IPS-NIHi11 (cell line): Measurements from ENCODE around the gene TRMT61A.
"Not testable (repeated sequence)": the region's sequence is repeated elsewhere in the genome, so short reads cannot be mapped to it uniquely, and the experiment has no call there.

Experiments
- DNase-seq: peaks from one replicate; pipeline ENCODE4 v3.0.0; 2012; ENCODE audit warnings: mixed read lengths, low spot score

TRMT61A gene

GRCh38 chr14:103508521-103509329 lies 20.3 kb upstream of the TRMT61A start:
- DNase-seq: no peak

GRCh38 chr14:103509864-103510723 lies 18.9 kb upstream of the TRMT61A start:
- DNase-seq: no peak

- DNase-seq: peak; percentile 30
These were observed 18.0 kb upstream of the TRMT61A start for GRCh38 chr14:103510724-103511693.

GRCh38 chr14:103512180-103512579 lies 16.8 kb upstream of the TRMT61A start:
- not testable (repeated sequence) for DNase-seq

GRCh38 chr14:103512701-103513611 lies 16.0 kb upstream of the TRMT61A start:
- no peak for DNase-seq

GRCh38 chr14:103514596-103515421 lies 14.2 kb upstream of the TRMT61A start:
- DNase-seq: no peak

GRCh38 chr14:103516426-103517173 lies 12.4 kb upstream of the TRMT61A start:
- no peak for DNase-seq

- DNase-seq: no peak
These were observed 11.8 kb upstream of the TRMT61A start for GRCh38 chr14:103517174-103517566.

- DNase-seq: peak; percentile 60
These were observed 11.1 kb upstream of the TRMT61A start for GRCh38 chr14:103517721-103518421.

GRCh38 chr14:103518422-103519042 lies 10.5 kb upstream of the TRMT61A start:
- DNase-seq: peak; percentile 91

- no peak for DNase-seq
These were observed 9.8 kb upstream of the TRMT61A start for GRCh38 chr14:103519043-103519836.

GRCh38 chr14:103519837-103520212 lies 9.2 kb upstream of the TRMT61A start:
- peak; percentile 30 for DNase-seq

- DNase-seq: no peak
These were observed 8.7 kb upstream of the TRMT61A start for GRCh38 chr14:103520269-103520656.

GRCh38 chr14:103520657-103521437 lies 8.1 kb upstream of the TRMT61A start:
- peak; percentile 83 for DNase-seq

- DNase-seq: peak; percentile 52
These were observed 7.5 kb upstream of the TRMT61A start for GRCh38 chr14:103521438-103521950.

- peak; percentile 60 for DNase-seq
These were observed 6.9 kb upstream of the TRMT61A start for GRCh38 chr14:103521951-103522563.
